WTC11 (cell line): ENCODE data around the gene TGM2. TPM values are rescaled to one million over a fixed set of nuclear protein-coding genes. Genes with fewer than 3 reads are reported as not detected.
A peak's percentile ranks its signal among the peaks of the same experiment; 100 is the strongest.

Source experiments
- ATAC-seq: fragments of 200-7000 bp; cut with Tn5 transposase; 2 replicates; pipeline ENCODE4 v1.10.0; 2021; ENCODE audit warnings: mild to moderate bottlenecking, moderate library complexity
- CTCF ChIA-PET: fragments of 300-600 bp; sonication (Branson Sonifier 250); formaldehyde crosslinking; loops from one replicate; lab custom pipeline; 2021; ENCODE audit warnings: antibody characterized with exemption; lab: Charles Lee
- POLR2A ChIA-PET: fragments of 350-600 bp; sonication (Branson Sonifier 250); formaldehyde crosslinking; loops from one replicate; lab custom pipeline; 2021; ENCODE audit warnings: antibody characterized with exemption; lab: Charles Lee
- DNase-seq: peaks from one replicate; pipeline ENCODE4 v3.0.0; 2021; ENCODE audit warnings: low spot score
- H3K27ac Mint-ChIP-seq: 2 replicates; pipeline ENCODE4 v1.8.0; 2021; ENCODE audit warnings: mixed read lengths
- H3K27me3 Mint-ChIP-seq: 2 replicates; pipeline ENCODE4 v1.8.0; 2021; ENCODE audit warnings: low read depth, mild to moderate bottlenecking, moderate library complexity, mixed read lengths
- H3K36me3 Mint-ChIP-seq: 2 replicates; pipeline ENCODE4 v1.8.0; 2021; ENCODE audit warnings: mixed read lengths
- H3K4me1 Mint-ChIP-seq: 2 replicates; pipeline ENCODE4 v1.8.0; 2022; ENCODE audit warnings: mixed read lengths
- H3K4me3 Mint-ChIP-seq: 2 replicates; pipeline ENCODE4 v1.8.0; 2021; ENCODE audit warnings: mild to moderate bottlenecking, moderate library complexity, mixed read lengths
- H3K9me3 Mint-ChIP-seq: 2 replicates; pipeline ENCODE4 v1.8.0; 2021; ENCODE audit warnings: mixed read lengths
- CBFB ChIP-seq: sonication (generic); formaldehyde crosslinking; IDR thresholded peaks from 2 replicates; pipeline ENCODE4 v1.8.1; 2022; ENCODE audit warnings: mild to moderate bottlenecking, low read depth, missing genetic modification reagents
- CDX4 ChIP-seq: fragments of 250-450 bp; sonication (Bioruptor Pico); IDR thresholded peaks from 2 replicates; pipeline ENCODE4 v1.9.0; 2021; ENCODE audit warnings: moderate library complexity, mild to moderate bottlenecking, inconsistent platforms, borderline replicate concordance
- HMGA2 ChIP-seq: fragments of 250-450 bp; sonication (Bioruptor Pico); IDR thresholded peaks from 2 replicates; pipeline ENCODE4 v1.4.0; 2021; ENCODE audit warnings: mild to moderate bottlenecking, moderate library complexity
- IRF2 ChIP-seq: sonication (generic); formaldehyde crosslinking; IDR thresholded peaks from 2 replicates; pipeline ENCODE4 v1.8.0; 2022; ENCODE audit warnings: low read depth, missing genetic modification reagents, borderline replicate concordance
- JUN ChIP-seq: sonication (generic); formaldehyde crosslinking; IDR thresholded peaks from 2 replicates; pipeline ENCODE4 v1.8.0; 2023; ENCODE audit warnings: mild to moderate bottlenecking, missing genetic modification reagents
- NFYB ChIP-seq: sonication (generic); formaldehyde crosslinking; conservative IDR thresholded peaks from 2 replicates; pipeline ENCODE4 v1.8.0; 2022; ENCODE audit warnings: low read depth, missing genetic modification reagents
- STAT6 ChIP-seq: sonication (generic); formaldehyde crosslinking; conservative IDR thresholded peaks from 2 replicates; pipeline ENCODE4 v1.8.1; 2023; ENCODE audit warnings: mild to moderate bottlenecking, low read depth, missing genetic modification reagents, moderate library complexity
- TCF7 ChIP-seq: sonication (generic); formaldehyde crosslinking; IDR thresholded peaks from 2 replicates; pipeline ENCODE4 v1.8.0; 2022; ENCODE audit warnings: mild to moderate bottlenecking, low read depth, missing genetic modification reagents, moderate library complexity
- TEAD1 ChIP-seq: sonication (generic); formaldehyde crosslinking; IDR thresholded peaks from 2 replicates; pipeline ENCODE4 v1.8.0; 2022; ENCODE audit warnings: mild to moderate bottlenecking, missing genetic modification reagents
- ZBTB21 ChIP-seq: sonication (generic); formaldehyde crosslinking; IDR thresholded peaks from 2 replicates; pipeline ENCODE4 v1.8.1; 2023; ENCODE audit warnings: mild to moderate bottlenecking, missing genetic modification reagents, borderline replicate concordance
- ZBTB43 ChIP-seq: sonication (generic); formaldehyde crosslinking; IDR thresholded peaks from 2 replicates; pipeline ENCODE4 v1.8.1; 2023; ENCODE audit warnings: mild to moderate bottlenecking, missing genetic modification reagents
- ZNF121 ChIP-seq: sonication (generic); formaldehyde crosslinking; IDR thresholded peaks from 2 replicates; pipeline ENCODE4 v1.8.0; 2023; ENCODE audit warnings: missing genetic modification reagents
- ZNF138 ChIP-seq: sonication (generic); formaldehyde crosslinking; conservative IDR thresholded peaks from 2 replicates; pipeline ENCODE4 v1.8.1; 2022; ENCODE audit warnings: mild to moderate bottlenecking, moderate library complexity, missing genetic modification reagents
- ZNF532 ChIP-seq: fragments of 250-450 bp; sonication (Bioruptor Pico); IDR thresholded peaks from 2 replicates; pipeline ENCODE4 v1.9.0; 2021; ENCODE audit warnings: mild to moderate bottlenecking, borderline replicate concordance
- ZNF671 ChIP-seq: fragments of 250-450 bp; sonication (Bioruptor Pico); IDR thresholded peaks from 2 replicates; pipeline ENCODE4 v1.8.0; 2021; ENCODE audit warnings: mild to moderate bottlenecking
- total RNA-seq: library from RNA; stranded (reverse); gene quantifications from 3 replicates; pipeline ENCODE4 v1.2.3, GENCODE V29; 2021
- TF ChIP-seq, protein P1 (sequence below): fragments of 200-600 bp; IDR thresholded peaks from 2 replicates; pipeline ENCODE4 v1.8.0; 2022; ENCODE audit warnings: antibody characterized with exemption
- TF ChIP-seq, protein P2 (sequence below): sonication (generic); formaldehyde crosslinking; IDR thresholded peaks from 2 replicates; pipeline ENCODE4 v1.8.1; 2023; ENCODE audit warnings: mild to moderate bottlenecking, moderate library complexity, missing genetic modification reagents
- TF ChIP-seq, protein P3 (sequence below): sonication (generic); formaldehyde crosslinking; IDR thresholded peaks from 2 replicates; pipeline ENCODE4 v1.8.1; 2022; ENCODE audit warnings: mild to moderate bottlenecking, missing genetic modification reagents, moderate library complexity, borderline replicate concordance

The TGM2 gene
- total RNA-seq, 1 experiment from 2014 or later: 1.5 TPM

- DNase-seq: peak; percentile 1
- ChIA-PET POLR2A (no interaction called here), CTCF (interaction anchor here (1.4 to 2.0 kb wide), 3 partner anchors 15 to 306 kb away, joined by 3 to 7 read pairs (median 3); partner anchors contain the start of gene SNHG17)
- no peaks in the 10 kb centered on the region for H3K27me3 Mint-ChIP-seq
- no peaks in the 10 kb centered on the region for H3K9me3 Mint-ChIP-seq
- TF ChIP-seq ZNF532 (CRISPR knock-in tag) (no peak), TEAD1 (CRISPR knock-in tag) (no peak), CBFB (no peak), ZBTB43 (CRISPR knock-in tag) (no peak), ZNF138 (CRISPR knock-in tag) (no peak), CDX4 (CRISPR knock-in tag) (no peak), HMGA2 (no peak), ZNF121 (CRISPR knock-in tag) (no peak), TCF7 (CRISPR knock-in tag) (no peak), JUN (CRISPR knock-in tag) (no peak), STAT6 (no peak), ZBTB21 (no peak), ZNF671 (CRISPR knock-in tag) (no peak), IRF2 (CRISPR knock-in tag) (no peak), NFYB (CRISPR knock-in tag) (no peak)
- TF ChIP-seq, protein P1, sequence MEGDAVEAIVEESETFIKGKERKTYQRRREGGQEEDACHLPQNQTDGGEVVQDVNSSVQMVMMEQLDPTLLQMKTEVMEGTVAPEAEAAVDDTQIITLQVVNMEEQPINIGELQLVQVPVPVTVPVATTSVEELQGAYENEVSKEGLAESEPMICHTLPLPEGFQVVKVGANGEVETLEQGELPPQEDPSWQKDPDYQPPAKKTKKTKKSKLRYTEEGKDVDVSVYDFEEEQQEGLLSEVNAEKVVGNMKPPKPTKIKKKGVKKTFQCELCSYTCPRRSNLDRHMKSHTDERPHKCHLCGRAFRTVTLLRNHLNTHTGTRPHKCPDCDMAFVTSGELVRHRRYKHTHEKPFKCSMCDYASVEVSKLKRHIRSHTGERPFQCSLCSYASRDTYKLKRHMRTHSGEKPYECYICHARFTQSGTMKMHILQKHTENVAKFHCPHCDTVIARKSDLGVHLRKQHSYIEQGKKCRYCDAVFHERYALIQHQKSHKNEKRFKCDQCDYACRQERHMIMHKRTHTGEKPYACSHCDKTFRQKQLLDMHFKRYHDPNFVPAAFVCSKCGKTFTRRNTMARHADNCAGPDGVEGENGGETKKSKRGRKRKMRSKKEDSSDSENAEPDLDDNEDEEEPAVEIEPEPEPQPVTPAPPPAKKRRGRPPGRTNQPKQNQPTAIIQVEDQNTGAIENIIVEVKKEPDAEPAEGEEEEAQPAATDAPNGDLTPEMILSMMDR: no peak
- TF ChIP-seq, protein P2, sequence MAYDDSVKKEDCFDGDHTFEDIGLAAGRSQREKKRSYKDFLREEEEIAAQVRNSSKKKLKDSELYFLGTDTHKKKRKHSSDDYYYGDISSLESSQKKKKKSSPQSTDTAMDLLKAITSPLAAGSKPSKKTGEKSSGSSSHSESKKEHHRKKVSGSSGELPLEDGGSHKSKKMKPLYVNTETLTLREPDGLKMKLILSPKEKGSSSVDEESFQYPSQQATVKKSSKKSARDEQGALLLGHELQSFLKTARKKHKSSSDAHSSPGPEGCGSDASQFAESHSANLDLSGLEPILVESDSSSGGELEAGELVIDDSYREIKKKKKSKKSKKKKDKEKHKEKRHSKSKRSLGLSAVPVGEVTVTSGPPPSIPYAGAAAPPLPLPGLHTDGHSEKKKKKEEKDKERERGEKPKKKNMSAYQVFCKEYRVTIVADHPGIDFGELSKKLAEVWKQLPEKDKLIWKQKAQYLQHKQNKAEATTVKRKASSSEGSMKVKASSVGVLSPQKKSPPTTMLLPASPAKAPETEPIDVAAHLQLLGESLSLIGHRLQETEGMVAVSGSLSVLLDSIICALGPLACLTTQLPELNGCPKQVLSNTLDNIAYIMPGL (CRISPR knock-in tag): no peak
- TF ChIP-seq, protein P3, sequence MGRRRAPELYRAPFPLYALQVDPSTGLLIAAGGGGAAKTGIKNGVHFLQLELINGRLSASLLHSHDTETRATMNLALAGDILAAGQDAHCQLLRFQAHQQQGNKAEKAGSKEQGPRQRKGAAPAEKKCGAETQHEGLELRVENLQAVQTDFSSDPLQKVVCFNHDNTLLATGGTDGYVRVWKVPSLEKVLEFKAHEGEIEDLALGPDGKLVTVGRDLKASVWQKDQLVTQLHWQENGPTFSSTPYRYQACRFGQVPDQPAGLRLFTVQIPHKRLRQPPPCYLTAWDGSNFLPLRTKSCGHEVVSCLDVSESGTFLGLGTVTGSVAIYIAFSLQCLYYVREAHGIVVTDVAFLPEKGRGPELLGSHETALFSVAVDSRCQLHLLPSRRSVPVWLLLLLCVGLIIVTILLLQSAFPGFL (CRISPR knock-in tag): no peak
- TF ChIP-seq, all 79 proteins: peak for 0
- no peak overlapping the region for H3K27ac Mint-ChIP-seq
- no peaks in the 10 kb centered on the region for H3K36me3 Mint-ChIP-seq
- H3K4me1 Mint-ChIP-seq: peaks cover 2% of the 10 kb centered on the region
- ATAC-seq: no peak
- no peak overlapping the region for H3K4me3 Mint-ChIP-seq
Measured at GRCh38 chr20:38129248-38129865, 35.7 kb downstream of the TGM2 start.
